ENCODE measurements around the gene RBM33.
A peak's percentile ranks its signal among the peaks of the same experiment; 100 is the strongest.

Gene RBM33

DNA sequence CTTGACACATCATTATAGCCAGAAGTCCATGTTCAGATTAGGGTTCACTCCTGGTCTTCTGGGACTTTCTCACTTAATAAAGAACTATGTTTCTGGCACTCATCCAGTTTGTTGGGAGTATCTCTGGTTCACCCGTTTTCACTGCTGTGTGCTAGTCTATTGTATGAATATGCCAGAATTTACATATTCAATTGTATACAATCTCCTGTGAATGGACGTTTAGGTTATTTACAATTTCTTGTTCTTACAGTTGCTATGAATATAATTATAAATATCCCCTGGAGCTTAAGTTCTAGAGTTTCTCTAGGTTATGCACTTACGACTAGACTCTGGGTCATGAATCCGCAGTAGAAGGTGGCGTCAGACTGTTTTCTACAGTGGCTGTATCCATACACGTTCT, 20.0 kb upstream of the RBM33 start:
- DNase-seq, result no peak

- DNase-seq, result no peak
Measured at GRCh38 chr7:155625557-155625956, 18.9 kb upstream of the RBM33 start.

DNA sequence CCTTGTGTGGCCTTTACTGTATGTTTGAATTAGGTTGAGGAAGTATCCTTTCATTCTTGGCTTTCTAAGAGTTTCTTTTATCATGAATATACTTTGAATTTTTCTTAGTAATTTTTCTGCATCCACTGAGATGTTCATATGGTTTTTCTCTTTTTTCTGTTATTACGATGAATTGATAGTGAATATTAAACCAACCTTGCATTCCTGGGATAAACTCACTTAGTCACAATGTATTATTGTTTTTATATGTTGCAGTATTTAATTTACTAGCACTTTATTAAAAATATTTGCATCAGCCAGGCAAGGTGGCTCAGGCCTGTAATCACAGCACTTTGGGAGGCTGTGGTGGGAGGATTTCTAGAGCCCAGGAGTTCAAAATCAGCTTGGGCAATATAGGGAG, 15.3 kb upstream of the RBM33 start:
- no peak for DNase-seq

GRCh38 chr7:155631155-155631554, 13.3 kb upstream of the RBM33 start:
- DNase-seq, result no peak

DNA sequence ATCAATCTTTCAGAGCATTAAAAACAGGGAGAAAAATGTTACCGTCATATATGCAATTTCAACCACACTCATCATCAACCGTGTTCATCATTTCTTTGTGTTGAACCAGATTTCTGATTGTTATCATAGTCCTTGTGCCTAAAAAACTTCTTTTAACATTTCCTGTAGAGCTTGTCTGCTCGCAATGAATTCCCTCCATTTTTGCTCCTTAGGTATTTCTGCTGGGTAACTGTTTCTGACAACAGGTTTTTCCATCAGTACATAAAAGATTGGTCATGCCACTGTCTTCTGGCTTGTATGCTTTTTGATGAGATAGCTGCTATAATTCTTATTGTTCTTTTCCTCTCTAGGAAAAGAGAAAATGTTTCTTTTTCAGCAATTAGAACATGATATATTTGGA, 8.6 kb upstream of the RBM33 start:
- DNase-seq, result no peak

DNA sequence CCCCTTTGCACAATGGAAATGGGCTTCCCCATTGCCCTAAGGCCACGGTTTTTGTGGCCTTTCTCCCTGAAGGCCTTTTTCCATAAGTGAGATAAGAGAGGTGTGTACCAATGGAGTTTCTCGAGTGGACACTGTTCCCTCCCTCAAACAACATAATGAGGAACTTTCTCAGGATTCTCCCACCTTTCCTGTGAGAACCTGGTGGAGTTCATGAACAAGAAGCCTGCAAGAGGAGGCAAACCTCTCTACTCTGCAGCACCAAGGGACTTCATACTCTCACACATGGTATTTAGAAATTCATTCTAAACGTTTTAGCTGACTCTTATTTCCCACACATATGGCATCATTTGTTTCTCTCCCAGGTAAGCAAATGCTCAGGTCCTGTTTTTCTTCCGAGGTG, 7.3 kb upstream of the RBM33 start:
- no peak for DNase-seq

DNA sequence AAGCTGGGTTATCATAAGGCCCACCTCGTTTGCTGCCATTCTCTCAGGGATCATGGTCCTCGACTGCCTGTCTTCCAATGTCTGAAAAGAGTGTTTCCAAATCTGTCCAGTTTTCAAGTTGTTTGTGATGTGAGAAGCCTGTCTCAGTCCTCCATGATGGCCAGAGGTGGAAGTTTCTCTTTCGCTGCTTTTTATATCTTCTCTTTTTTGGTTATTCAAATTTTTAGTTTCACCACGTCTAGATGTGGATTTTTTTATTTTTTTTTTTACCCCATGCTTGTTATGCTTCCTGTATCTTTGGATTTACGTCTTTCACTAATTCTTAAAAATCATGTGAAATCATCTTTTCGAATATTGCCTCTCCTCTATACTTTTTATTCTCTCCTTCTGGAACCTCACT, 6.1 kb upstream of the RBM33 start:
- no peak for DNase-seq

GRCh38 chr7:155639958-155640520, 4.4 kb upstream of the RBM33 start:
- no peak for DNase-seq

DNA sequence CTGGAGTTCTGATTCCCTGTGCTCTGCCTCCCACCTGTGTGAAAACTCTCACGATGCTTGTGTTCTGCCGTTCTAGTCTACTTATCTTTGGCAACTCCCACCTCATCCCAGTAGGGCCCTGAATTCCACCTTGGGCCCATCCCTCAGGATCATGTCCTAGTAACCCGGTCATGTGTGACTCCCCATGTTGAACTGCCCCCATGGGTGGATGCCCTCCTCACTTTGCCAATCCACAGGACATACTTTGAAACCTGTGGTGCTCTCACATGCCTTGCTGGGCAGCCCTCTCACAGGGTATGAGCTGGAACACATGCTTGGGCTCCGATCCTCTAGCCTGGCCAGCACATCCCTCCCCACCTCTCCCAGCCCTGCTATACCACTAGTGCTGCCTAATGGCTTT, 3.8 kb upstream of the RBM33 start:
- no peak for DNase-seq

- no peak for DNase-seq
Measured at GRCh38 chr7:155643804-155644177, 670 bp upstream of the RBM33 start.

GRCh38 chr7:155644971-155645509, 579 bp downstream of the RBM33 start:
- peak in 4 of 6 experiments; percentile 33 to 59 (median 42) for DNase-seq

DNA sequence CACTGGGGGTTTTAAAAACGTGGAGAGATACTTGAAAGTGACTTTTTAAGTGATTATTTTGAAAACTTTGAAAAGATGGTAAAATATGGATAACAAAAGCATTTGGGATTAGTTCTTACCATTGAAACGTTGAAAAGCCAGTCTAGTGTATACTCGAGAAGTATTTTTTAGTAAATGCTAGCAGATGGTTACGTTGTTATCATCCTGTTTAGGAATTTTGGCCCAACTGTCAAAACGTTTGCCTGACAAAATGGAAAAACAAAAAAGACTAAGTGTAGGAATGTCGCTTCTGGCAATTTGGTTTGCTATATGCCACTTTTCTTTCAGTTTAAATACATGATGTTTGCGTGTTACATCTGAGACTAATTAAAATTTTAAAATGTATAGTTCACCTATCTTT, 1.2 kb downstream of the RBM33 start:
- no peak for DNase-seq

- no peak for DNase-seq
Measured at GRCh38 chr7:155646669-155647068, 2.2 kb downstream of the RBM33 start.

GRCh38 chr7:155647302-155647701, 2.8 kb downstream of the RBM33 start:
- no peak for DNase-seq

- DNase-seq, result no peak
Measured at GRCh38 chr7:155647734-155648133, 3.3 kb downstream of the RBM33 start.

- DNase-seq, result no peak
Measured at GRCh38 chr7:155648752-155649339, 4.4 kb downstream of the RBM33 start.

DNA sequence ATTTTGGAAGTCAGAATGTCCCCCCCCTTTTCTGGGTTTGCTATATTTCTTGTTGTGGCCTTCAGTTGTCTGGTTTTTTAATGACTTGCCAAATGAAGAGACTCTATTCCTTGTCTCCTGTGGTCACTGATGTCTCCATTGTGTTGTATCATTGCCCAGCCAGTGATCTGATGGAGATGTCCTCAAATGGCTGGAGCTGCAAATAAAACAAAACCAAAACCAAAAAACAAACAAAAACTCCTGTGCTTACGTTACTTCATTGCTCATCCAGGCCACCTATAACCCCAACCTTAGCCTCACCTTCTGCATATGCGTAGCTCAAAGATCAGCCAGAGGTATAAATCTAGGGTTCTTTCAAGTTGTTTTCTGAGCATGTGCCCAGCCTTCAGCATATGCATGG, 5.1 kb downstream of the RBM33 start:
- no peak for DNase-seq

GRCh38 chr7:155652156-155653114, 8.0 kb downstream of the RBM33 start:
- no peak for DNase-seq

DNA sequence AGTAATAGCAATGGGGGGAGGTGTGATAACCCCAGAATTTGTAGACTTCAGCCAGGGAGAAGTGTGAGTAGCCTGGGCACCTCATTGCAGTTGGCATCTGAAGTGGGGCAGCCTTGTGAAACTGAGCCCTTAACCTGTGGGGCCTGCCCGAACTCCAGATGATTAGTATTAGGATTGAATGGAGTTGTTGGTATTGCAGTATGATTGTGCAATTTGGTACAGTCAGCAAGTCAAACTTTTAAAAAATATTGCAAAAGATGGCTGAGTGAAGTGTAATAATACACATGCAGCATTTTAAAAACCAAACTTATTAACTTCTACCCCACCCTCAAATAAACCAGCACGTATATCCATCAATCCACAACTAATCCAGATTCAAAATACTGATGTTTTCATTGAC, 9.3 kb downstream of the RBM33 start:
- no peak for DNase-seq

DNA sequence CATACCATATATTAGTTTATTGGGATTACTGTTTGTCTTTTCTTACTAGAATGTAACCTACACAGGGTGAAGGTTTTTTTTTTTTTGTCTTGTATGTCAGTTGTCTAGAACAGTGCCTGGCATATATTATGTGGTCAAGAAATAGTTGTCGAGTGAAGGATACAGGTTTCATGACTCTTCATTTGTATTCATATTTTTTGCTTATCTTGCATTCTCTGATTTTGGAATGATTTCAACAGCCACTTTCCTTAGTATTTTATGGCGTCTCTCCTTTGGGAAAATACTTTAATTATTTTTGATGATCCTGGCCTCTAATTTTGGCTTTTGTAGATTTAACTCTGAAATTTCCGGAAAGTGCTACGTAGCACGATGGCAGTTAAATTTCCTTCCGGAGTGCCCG, 12.4 kb downstream of the RBM33 start:
- no peak for DNase-seq

GRCh38 chr7:155660059-155660757, 15.7 kb downstream of the RBM33 start:
- no peak for DNase-seq

DNA sequence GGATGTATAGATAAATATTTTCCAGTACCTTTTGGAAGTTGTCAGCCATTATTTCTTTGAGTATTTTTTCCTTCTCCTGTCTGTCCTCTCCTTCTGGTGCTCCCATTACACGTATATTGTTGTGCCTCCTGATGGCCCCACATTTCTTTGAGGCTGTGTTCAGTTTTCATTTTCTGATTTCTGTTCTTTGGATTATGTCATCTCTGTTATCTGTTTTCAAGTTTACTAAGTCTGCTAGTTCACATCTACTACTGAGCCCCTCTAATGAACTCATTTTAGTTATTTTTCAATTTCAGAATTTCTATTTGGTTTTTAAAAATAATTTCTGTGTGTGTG, 16.3 kb downstream of the RBM33 start:
- DNase-seq, result no peak

- no peak for DNase-seq
Measured at GRCh38 chr7:155662343-155663043, 18.0 kb downstream of the RBM33 start.
